NCI-H2081 (cell line): ENCODE measurements around the gene SLC5A8.

Experiments
- DNase-seq, 2 experiments: peaks; one replicate each; lab custom pipeline; 2025; lab: John Stamatoyannopoulos, UW

The SLC5A8 gene, protein sequence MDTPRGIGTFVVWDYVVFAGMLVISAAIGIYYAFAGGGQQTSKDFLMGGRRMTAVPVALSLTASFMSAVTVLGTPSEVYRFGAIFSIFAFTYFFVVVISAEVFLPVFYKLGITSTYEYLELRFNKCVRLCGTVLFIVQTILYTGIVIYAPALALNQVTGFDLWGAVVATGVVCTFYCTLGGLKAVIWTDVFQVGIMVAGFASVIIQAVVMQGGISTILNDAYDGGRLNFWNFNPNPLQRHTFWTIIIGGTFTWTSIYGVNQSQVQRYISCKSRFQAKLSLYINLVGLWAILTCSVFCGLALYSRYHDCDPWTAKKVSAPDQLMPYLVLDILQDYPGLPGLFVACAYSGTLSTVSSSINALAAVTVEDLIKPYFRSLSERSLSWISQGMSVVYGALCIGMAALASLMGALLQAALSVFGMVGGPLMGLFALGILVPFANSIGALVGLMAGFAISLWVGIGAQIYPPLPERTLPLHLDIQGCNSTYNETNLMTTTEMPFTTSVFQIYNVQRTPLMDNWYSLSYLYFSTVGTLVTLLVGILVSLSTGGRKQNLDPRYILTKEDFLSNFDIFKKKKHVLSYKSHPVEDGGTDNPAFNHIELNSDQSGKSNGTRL

DNA sequence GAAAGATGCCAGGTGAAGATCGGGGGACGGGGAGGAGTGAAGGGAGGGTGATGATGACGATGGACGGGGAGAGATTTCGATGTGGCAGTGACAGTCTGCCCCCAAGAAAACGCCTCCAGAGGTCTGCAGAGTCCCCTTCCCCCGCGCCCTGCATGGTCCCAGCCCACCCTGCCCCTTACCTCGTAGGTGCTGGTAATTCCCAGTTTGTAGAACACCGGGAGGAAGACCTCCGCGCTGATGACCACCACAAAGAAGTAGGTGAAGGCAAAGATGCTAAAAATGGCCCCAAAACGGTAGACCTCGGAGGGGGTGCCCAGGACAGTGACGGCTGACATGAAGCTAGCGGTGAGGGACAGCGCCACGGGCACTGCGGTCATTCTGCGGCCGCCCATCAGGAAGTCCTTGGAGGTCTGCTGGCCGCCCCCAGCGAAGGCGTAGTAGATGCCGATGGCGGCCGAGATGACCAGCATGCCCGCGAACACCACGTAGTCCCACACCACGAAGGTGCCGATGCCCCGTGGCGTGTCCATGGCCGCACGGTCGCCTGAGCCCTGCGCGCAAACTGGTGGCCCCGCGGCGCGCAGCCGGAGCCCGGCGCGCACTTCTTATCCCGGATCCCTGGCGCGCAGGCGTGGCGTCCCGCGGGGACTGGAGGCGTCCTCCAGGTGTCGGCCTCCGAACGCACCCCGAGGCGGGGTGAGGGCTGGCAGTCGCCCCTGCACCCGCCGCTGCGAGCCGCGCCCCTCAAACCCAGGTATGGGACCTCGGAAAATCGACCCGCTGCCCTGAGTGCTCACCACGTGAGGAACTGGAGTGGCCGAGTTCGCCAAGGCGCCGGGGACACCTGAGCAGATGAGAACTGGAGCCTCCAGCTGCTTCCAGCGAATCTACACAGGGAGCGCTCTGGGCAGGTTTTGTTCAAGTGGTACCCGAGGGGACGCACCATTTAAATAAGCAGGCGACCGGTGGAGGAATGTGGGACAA is at the start of gene SLC5A8:
SLC5A8 (minus strand) TSS at position 920 of the 984 bp plus-strand sequence; CDS start at position 530, 390 bp downstream.
- peak; percentile 48 to 50 for DNase-seq

DNA sequence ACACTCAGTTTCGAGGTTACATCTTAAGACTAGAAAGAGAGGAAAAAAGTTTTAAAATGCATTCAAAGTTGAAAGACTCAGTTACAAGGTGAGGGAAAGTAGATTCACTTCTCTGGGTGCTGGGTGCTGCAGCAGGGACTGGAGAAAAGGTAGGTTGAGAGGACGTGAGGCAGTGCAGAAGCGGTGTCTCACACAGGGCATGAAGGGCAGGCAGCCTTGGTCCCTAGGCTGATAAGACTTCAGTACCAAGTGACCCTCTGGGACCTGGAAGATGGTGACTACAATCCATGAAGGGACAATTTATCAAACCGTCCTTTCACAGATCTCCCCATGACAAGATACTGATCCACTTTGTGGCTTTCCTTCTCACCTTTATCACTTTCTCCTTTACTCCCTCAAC is 47.3 kb upstream of the SLC5A8 start:
- DNase-seq: no peak

DNA sequence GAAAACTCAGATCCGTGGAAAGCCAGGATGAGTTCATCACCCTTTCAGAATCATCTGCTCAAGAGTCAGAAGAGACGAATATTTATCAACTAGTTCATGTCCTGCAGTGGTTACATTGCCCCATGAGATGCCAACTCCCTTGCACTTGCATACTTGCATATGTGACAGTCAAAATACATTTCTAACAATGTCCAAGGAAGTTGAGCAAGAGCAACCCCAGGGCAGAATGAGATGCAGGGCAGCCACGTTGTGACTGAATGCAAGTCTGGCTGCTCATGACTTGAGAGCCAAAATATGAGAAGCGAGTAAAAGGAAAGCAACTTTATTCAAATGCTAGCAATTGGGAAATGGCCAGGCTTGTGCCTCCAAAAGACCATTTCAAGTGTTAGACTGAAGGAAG is 46.2 kb upstream of the SLC5A8 start:
- DNase-seq: no peak

DNA sequence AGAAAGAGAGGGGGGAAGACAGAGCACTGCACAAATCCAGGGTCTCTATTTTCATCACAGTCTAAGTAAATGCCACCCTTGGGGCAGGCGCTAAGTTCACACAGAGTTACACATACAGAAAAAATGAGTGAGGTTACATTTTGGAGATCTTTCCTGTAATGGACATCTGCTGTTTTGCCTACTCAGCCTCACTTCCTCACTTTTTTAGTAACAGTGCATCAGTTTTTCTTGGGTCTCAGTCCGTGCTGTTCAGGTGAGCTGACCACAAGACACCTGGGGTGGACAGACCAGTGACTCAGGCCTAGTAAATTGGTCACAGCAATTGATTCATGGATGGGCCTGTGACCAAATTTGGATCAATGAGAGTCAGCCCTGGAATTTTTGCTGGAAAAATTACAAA is 33.6 kb upstream of the SLC5A8 start:
- no peak for DNase-seq

DNA sequence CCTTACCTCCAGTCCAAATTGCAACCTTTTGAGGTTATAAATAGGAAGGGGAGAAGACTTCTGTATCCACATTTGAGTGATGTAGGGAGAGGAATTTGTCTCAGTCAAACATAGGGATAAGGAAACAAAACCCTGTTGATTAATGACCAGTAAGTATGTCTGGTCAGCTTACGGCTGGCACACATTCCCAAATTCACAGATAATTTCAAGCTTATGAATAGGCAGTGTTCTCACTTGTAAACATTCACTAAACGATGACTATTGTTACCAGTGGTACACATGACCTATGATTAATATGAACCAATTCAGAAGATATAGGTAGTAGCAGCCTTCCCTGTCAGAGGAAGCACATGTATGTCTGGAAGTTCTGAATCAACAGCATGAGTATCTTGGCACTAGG is 33.0 kb upstream of the SLC5A8 start:
- no peak for DNase-seq

DNA sequence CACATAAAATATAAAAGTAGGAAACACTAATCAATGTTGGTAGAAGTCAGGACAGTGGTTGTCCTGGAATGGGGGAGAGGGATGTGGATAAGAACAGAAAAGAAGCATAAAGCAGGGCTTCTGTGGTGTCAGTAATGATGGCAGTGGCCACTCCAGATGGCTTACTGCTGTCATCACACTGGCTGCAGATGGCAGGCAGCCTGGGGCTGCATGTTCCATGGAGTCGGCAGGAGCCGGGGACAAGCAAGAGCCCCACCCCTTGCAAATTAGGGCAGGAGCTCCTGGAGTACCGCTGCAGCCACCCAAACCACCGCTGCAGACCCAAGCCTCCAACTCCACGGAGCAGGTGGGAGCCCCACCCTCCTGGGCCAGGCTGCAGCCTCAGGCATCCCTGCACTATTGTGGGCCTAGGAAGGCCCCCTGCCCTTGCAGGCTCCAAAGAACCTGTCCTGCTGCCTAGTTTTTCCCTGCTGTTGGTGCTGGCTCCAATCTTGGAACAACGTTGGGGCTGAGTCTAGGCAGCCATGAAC is 28.8 kb upstream of the SLC5A8 start:
- DNase-seq: no peak

DNA sequence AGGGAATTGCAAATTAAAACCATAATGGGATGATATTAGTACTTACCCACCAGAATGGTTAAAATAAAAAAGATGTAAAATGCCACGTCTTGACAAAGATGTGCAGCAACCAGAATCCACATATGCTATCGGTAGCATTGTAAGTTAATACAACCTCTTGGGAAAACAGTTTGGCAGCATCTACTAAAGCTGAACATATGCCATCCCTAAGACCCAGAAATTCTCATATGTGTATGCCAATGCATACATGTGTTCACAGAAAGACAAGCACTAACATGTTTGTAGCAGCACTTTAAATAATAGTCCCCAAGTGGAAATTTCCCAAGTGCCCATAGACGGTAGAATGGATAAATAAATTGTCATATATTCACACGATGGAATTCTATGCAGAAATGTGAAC is 28.3 kb upstream of the SLC5A8 start:
- DNase-seq: no peak

DNA sequence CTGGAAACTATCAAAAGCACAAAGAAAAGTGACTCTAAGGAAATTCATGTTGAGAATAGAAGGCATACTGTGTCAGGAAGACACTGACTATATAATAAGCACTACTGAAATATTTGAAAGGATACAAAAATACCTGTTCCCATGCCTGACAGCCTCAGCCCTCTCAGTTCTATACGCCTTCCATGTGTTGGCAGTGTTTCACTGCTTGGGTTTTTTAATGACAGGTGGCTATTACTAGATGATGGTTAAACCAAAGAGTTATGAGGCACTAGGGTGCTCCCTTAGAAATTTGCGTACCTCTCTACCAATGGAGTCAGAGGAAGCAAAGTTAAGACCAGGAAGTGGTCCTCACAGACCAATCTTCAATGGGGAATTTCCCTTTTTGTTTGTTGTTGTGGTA is 25.6 kb upstream of the SLC5A8 start:
- no peak for DNase-seq

DNA sequence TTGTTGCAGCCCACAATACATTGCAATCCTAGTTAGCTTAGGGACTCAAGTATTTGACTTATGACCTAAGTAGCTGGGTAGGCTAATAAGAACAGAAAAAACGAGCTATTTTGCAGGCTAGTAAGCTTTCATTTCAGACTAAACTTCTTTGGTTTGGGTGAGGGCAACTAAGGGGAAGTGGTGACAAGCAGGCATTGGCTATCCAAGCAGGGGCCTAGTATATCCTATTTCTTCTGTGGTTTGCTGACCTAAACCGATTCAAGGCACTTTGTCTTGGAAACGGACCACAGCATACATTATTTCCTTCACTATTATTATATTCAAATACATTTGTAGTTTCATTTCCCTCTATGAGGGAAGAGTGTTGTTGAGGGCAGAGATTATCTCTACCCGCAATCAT is 21.6 kb upstream of the SLC5A8 start:
- DNase-seq: no peak

DNA sequence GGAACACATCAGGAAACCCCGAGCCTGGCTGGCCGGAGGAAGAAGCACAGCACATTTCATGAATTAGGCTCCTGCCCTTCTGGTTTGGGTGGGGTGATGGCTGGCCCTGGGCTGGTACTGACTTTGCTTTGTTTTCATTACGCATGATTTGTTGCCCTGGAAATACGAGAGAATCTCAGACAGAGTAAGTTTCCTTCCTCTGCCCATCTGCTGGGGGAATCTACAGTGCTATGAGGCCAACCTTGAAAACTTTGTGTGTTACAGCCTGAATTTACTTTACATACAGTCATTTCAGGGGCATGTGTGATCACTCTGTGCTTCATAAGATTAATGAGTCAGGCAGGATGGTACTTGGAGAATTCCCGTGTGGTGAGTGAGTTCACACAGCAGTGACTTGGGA is 20.5 kb upstream of the SLC5A8 start:
- no peak for DNase-seq

DNA sequence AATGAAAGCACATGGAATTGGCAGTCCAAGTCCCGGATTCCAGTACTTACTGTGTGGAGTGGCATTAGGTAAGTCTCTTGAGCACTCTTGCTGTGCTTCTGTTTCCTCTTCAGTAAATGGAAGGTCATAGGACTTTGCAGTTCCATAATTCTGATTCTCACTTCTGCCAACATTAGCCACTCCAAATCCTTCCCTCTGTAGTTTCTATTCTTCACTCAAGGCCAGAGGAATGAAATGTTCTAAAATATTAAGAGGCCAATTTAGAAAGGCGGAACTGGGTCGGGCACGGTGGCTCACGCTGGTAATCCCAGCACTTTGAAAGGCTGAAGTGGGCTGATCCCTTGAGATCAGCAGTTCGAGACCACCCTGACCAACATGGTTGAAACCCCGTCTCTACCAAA is 19.8 kb upstream of the SLC5A8 start:
- no peak for DNase-seq

DNA sequence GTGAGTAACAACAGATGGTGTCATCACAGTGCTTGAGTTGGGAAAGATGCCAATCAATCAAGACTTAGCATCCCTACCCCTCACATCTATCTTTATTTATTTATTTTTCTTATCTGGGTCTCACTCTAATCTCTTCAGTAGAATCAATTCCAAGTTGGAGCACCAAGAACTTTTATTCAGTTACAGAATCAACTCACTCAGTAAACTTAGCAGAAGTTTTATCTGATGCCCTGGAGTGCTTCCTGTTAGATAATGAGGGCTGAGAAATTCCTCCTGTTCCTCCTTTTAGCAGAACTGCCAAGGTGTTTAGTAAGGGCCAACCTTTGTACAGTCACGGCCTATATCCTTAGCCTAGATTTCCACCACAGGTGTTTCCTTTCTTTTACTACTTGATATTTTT is 11.3 kb upstream of the SLC5A8 start:
- no peak for DNase-seq

DNA sequence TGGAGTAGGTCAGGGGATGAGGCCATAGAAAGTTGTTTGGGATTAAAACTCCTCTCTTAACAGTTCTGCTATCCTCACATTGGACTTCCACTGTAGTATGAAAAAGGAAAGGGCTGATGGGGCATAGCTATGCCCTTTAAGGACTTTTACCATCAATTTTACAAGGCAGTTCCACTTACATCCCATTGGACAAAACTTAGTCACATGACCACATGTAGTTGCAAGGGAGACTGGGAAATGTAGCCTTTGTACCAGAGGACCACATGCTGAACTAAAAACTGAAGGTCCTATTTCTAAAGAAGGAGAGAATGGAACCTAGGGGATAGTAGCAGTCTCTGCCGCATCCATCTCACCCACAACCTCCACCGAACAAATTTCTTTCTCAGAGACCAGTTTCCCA is 6.8 kb upstream of the SLC5A8 start:
- DNase-seq: no peak

DNA sequence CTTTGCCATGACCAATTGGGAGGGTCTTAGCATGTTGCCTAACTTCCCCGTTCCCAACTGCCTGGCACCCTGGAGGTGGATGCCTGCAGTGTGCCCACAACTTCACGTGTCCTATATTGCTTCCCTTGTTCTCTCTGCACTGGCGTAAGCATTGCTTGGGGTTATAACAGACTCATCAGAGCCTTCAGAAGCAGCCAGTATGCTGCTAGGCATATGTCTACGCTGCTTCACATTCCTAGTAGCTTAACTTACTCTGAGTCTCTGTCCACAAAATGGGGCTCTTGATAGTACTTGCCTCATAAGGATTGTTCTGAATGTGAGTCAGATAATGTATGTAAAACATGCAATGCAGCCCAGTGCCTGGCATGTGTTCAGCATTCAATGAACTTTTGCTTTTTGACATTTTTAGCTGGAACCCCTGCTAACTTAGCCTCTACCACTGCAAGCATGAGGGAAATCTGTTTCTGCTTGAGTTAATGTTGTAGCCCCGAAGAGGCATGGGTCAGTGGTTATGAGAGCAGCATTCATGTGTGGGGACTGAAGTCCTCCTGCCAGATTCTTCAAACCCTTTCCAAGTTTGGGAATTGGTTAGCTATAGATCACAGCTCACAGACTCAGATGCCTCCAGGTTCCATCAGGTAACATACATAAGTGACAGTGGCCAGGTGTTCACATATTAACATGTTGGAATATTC is 2.8 kb downstream of the SLC5A8 start:
- DNase-seq: no peak

DNA sequence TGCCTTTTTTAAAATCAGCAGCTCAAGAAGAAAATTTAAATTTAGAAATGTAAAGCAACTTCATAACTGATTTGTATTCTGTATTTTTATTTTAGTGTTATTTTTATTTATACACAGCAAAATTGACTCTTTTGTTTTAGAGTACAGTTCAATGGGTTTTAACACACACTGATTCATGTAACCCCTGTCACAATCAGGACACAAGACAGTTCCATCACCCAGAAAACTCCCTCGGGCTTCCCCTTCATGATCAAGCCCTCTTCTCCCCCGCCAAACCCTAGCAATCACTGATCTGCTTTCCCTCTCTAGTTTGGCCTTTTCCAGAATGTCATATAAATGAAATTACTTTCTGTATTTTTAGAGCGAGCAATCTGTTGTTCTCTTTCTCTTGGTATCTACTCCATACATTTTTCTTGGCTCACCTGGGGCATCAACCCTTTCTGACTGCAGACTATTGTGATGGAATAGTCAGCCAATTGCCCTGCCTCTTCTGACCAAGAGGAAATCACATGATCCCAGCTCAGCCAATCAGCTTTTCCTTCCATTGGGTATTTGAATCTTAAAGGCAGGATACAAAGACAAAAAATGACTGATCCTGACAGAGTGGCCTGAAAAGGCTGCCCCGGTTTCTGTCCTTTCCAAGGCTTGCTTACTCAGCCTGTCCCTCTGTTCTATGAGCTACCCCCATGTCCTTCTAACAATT is 5.3 kb downstream of the SLC5A8 start:
- no peak for DNase-seq

DNA sequence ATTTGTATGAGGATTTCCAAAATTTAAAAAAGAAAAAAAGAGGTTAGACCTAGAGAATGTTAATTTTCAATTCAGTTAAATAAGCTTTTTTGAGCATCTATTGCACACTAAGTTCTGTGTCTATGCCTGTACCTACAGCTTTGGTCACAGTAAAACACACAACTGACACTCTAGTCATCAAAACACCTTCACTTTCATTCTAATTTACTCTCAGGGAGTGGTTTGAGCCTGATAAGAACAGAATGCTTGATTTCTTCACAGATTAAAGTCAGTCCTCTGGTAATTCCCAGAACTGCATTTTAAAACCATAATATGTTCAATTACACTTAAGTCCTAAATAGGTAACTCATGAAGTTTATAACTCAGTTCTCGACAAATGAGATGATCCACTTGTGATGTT is 9.2 kb downstream of the SLC5A8 start:
- no peak for DNase-seq

DNA sequence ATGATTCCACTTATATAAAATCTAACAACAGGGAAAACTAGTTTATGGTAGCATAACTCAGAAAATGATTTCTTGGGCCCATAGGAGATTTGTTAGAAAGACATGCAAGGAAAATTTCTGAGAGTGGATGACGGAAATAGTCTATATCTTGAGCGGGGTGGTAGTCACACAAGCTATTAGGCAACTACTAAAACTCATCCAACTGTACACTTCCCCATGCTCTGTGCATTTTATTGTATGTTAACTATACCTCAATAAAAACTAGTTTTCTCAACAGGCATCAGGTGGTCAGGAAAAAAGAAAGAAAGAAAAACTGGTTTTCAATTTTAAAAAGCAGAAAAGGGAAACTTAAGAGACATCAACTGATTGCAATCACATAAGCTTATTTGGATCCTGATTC is 9.9 kb downstream of the SLC5A8 start:
- DNase-seq: no peak

DNA sequence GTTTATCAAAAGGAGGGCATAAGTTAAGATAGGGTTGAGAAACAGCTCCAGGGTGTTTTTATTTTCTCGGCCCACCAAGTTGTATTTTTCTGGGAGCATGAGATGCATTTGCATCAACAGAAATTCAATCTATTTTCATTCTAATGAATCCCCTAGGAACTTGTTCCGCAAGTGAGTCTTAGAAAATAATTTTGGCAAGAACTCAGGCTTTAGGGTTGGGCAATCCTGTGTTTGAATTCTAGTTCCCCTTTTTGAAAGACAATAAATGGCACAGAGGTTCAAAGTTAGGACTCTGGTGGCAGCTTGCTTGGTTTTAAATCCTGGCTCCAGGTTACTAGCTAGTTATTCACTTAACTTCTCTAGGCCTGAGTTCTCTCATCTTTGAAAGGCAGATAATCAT is 23.7 kb downstream of the SLC5A8 start:
- DNase-seq: no peak

DNA sequence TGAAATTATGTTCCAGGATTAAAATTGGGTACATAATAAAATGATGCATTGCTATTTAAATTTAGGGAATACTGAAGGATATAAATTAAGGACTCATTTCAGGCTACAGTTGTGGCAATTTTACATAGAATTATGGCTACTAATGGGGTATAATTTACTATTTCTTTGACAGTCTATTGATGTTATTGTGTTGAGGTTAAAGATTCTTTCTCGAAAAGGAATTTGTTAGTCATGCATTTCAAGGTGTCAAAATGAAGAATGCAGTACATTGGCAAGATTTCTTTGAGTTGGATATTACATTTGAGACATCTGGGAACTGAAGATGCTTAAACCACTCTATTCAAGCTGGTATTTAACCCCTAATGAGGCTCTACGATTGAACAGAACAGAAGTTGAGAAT is 28.3 kb downstream of the SLC5A8 start:
- no peak for DNase-seq

DNA sequence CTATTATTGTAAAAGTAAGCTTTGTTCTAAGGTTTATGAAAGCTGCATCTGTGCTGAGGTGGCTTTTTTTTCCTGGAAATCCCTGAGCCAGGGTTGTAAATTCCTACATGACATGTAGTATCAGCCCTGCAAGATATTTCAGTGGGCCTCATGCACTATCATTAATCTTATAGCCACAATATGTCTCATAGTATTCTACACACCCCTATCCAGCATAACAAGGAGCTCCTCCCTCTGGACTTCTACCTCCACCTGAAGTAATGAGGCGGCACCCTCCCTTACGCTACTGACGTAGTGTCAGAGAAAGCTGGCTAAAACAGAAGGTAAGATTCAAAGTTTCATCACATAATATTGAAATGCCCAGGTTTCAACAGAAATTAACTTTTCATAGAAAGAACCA is 35.5 kb downstream of the SLC5A8 start:
- DNase-seq: no peak

DNA sequence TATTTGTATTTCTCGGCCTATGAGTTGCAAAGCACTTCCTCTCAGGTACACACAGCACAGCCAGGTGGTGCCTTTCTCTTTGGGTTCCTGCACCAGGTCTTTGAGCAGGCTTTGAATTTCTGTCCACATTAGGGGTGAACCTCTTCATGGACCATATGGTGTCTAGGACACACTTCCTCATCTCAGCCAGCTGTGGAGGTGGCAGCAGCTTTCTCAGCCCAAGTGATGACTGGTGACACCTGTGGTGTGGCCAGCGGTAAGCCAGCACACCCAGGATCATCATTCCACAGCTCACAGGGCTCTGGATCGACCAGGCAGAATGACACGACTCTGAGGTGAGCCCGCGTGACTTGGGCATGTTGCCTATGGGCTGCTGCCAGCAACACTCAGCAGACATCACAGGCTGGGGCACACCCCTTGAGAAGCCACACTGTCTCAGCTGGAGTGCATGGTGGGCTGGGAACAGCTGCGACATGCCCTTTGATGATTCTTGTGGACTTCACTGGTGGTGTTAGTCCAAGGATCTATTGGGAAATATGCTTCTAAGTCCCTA is 36.8 kb downstream of the SLC5A8 start:
- DNase-seq: no peak
